Measurements from ENCODE around the gene TXNDC2. TPM values are rescaled to one million over a fixed set of nuclear protein-coding genes. Genes with fewer than 3 reads are reported as not detected.

The TXNDC2 gene
- total RNA-seq, 1 donor from 2014 or later, result 0.22 TPM

DNA sequence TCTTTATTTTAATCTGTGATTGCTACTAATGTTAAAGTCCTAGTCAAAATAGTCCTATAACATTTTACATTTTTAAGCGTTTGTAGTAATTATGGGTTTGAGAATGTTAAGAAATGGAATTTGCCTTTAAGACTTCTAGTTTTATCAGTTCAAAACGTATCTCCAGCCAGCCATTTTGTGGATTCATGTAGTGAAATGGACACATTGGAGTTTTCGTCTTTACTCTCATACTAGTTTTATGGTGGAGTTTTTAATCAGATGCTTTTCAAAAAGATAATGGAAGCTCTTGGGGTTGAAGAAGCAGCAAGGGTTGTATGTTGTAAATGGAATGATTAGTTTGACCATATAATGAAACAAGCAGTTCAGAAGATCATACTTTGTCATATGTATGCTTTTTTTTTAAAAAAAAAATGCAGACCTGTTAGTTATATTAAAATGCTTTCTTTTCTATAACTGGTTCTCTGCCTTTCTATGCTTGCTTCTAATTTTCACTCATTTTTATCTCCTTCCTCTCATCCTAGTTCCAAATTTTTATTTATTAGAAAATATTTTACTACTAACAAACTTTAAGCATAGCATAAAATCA lies 44.6 kb downstream of the TXNDC2 start:
- no peak for DNase-seq (ENCODE audit: low spot score)

DNA sequence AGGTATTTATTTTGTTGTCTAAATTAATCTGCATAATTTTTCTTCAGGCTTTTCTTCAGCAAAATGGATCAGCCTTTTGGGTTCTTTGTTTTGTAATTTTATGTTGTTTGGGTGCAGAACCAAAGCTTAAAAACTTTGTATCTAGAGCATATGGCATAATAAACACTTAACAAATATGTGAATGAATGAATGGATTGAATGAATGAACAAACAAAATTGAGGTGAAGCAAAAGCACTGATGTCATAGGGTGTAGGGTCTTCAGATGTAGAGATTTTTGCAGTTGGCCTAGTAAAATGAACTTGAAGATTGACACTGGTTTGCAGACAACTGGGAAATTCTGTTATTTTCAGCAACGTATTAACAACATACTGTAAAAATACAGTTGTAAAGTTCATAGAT lies 45.4 kb downstream of the TXNDC2 start:
- no peak for DNase-seq (ENCODE audit: low spot score)

DNA sequence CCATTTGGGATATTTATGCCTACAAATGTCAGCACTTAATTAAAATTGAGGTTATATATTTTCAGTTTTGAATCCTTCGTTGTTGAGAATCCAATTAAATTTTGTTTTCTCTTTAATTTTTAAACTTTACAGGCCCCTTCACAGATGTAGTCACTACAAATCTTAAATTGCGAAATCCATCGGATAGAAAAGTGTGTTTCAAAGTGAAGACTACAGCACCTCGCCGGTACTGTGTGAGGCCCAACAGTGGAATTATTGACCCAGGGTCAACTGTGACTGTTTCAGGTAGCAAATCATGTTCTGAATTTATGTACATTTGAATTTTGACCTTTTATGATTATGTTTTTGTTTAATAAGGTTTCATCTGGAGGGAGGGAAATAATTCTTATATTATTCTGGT lies 45.9 kb downstream of the TXNDC2 start:
- DNase-seq (ENCODE audit: low spot score), result no peak

DNA sequence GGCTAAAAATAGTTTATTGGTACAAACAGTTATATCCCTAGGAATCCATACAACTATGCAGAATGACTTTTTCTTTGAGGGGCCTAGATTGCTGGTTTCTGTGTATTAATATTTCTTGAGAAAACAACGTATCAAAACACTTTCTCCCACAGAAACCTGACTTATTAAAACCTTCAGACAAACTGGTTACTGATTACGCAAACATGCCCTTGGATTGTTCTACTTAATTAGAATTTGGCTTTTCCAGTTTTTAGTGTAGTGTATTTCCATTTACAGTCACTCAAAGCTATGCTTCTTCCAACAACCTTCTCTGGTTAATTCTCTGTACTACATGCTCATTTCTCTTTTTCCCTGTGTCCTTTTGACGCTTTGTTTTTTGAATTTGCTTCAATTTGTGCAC lies 48.1 kb downstream of the TXNDC2 start:
- no peak for DNase-seq (ENCODE audit: low spot score)

DNA sequence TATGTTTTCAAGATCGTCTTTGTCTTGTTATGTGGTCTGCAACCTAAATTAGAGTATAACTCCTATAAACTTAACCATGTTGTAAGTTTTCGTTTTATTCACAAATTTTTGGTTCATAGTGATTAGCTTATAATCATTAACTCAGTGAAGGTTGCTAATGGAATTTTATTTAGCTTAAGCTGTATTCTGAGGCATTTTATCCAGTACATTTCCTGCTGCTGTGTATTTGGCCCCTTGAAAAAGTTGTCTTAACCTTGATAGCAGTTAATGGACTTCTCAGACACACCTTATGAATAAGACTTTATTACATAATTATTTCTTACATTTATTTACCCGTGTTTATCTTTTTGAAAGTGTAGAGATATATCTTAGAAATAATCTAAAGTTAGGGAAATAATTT lies 48.5 kb downstream of the TXNDC2 start:
- DNase-seq (ENCODE audit: low spot score), result no peak

Other genes with a start within 250 kb of the TXNDC2 start
- 80.7 TPM for gene RAB31, start 177.7 kb upstream of the TXNDC2 start, total RNA-seq
- gene VAPA, start 28.0 kb downstream of the TXNDC2 start, total RNA-seq, result 182 TPM